IPS-18a (cell line): ENCODE data around the gene MDM1.

Experiments
- H3K27ac ChIP-seq: one replicate; pipeline ENCODE4 v1.5.1; 2013; ENCODE audit warnings: low read length
- H3K27me3 ChIP-seq: one replicate; pipeline ENCODE4 v1.6.1; 2013; ENCODE audit warnings: mild to moderate bottlenecking, low read length; ENCODE audit not compliant: control insufficient read depth, insufficient read depth
- H3K36me3 ChIP-seq: one replicate; pipeline ENCODE4 v1.6.1; 2013; ENCODE audit warnings: low read depth, low read length; ENCODE audit not compliant: control insufficient read depth
- H3K4me1 ChIP-seq: one replicate; pipeline ENCODE4 v1.6.1; 2013; ENCODE audit warnings: low read depth, low read length; ENCODE audit not compliant: control insufficient read depth
- H3K4me3 ChIP-seq: one replicate; pipeline ENCODE4 v1.5.1; 2013; ENCODE audit warnings: low read length
- H3K9ac ChIP-seq: one replicate; pipeline ENCODE4 v1.6.1; 2013; ENCODE audit warnings: mild to moderate bottlenecking, low read length, moderate library complexity
- H3K9me3 ChIP-seq: one replicate; pipeline ENCODE4 v1.6.1; 2013; ENCODE audit warnings: low read depth, low read length; ENCODE audit not compliant: control insufficient read depth

Gene MDM1

GRCh38 chr12:68285541-68285940 is 46.6 kb downstream of the MDM1 start:
- no peaks in the 10 kb centered on the region for H3K9me3 ChIP-seq
- no peak overlapping the region for H3K27ac ChIP-seq
- no peak overlapping the region for H3K9ac ChIP-seq

DNA sequence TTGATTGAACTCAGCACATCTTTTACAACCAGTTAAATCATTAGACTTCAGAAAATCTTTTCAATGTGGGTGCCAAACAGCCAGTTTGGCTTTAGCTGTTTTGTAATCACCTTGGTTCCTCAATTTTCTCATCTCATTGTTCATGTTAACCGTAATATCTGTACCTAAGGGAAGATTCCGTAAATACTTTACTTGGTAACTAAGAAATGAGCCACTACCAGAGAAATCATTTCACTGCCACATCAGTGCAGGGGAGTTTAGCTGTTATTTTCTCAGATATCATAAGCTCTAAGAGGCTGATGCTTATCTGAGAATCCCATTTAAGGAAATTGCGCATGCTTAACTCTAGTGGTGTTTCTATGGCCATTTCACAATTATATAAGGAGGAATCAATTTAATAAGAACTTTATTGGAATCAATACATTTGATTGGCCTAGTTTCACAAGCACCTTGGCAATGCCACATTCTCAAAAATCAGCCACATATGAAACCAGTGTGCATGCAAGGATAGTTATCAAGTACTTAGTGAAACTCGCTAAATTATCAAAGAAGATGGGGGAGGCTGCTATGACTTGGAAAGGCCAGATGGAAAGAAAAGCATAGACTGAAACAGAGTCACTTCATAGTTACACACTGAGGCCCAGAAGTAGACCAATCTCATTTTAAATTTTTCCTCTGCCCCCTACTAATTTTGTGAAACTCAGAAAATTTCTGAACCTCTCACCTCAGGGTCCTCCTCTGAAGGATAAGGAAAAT is 50.7 kb downstream of the MDM1 start:
- peaks cover 6% of the 10 kb centered on the region for H3K4me1 ChIP-seq
- H3K36me3 ChIP-seq = no peaks in the 10 kb centered on the region

More at GRCh38 chr12:68285541-68285940, 46.6 kb downstream of the MDM1 start:
- no peak overlapping the region for H3K4me3 ChIP-seq
- H3K4me1 ChIP-seq = peaks cover 6% of the 10 kb centered on the region
- H3K27me3 ChIP-seq = no peaks in the 10 kb centered on the region
- no peaks in the 10 kb centered on the region for H3K36me3 ChIP-seq

GRCh38 chr12:68280240-68280639 is 51.9 kb downstream of the MDM1 start:
- Histone ChIP-seq H3K9me3 (no peaks in the 10 kb centered on the region), H3K36me3 (no peaks in the 10 kb centered on the region), H3K9ac (no peak overlapping the region), H3K27ac (no peak overlapping the region), H3K4me1 (peaks cover 6% of the 10 kb centered on the region), H3K4me3 (no peak overlapping the region), H3K27me3 (no peaks in the 10 kb centered on the region)

More for the DNA sequence above, 50.7 kb downstream of the MDM1 start:
- no peak overlapping the region for H3K27ac ChIP-seq
- no peak overlapping the region for H3K9ac ChIP-seq
- no peak overlapping the region for H3K4me3 ChIP-seq
- no peaks in the 10 kb centered on the region for H3K27me3 ChIP-seq
- H3K9me3 ChIP-seq = no peaks in the 10 kb centered on the region

DNA sequence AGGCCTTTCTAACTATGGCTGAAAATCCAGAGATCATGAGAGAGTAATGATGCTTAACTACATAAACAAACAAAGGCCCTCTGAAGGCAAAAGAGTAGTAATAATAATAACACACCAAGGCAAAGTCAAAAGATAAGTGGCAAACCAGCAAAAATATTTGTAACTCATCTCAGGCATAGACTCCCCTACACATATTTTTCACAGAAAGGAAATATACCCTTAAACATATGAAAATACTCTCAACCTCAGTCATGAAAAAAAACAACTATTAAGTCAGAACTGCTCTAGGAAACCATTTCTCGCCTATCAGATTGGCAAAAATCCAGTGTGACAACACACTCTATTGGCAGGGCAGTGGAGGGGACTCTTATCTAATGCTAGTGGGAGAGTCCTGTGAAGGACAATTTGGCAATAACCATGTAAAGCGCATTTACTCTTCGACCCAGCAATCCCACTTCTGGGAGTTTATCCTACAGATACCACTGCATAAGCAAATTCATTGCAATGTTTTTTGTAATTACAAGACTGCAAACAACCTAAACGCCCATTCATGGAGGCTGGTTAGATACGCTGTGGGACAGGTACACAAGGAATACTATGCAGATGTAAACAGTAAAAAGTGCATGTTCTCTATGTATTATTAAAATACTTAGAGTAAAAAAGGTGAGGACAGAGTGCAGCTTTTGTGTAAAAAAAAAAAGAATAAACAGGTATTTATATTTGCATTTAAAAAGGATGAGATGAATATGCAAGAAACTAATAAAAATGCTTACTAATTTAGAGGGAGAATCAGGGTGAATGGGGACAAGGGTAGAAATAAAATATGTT is 52.7 kb downstream of the MDM1 start:
- Histone ChIP-seq H3K9ac (no peak overlapping the region), H3K4me3 (no peak overlapping the region), H3K9me3 (no peaks in the 10 kb centered on the region), H3K27ac (no peak overlapping the region), H3K4me1 (peaks cover 6% of the 10 kb centered on the region), H3K27me3 (no peaks in the 10 kb centered on the region), H3K36me3 (no peaks in the 10 kb centered on the region)

DNA sequence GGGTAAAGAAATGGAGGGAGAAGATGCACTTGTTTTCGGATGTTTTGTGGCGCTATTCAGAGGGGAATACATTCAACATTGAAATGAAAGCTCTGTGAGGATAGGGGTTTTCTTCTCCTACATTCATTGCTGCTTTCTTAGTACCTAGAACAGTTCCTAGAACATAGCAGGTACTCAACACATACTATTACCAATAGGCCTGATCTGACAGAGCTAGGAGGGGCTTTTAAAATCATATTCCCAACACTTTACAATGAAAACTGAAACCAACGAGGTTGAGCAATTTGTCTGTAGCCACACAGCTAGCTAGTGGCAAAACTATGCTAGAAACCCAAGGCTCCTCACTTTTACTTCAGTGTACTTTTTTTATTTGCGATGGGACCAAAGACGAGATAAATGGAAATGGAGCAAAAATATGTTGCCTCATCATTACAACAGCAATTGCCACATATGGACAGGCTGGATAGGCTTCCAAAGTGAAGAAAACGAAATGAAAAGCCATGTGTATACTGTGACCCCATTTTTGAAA is 55.7 kb downstream of the MDM1 start:
- Histone ChIP-seq H3K27me3 (no peaks in the 10 kb centered on the region), H3K36me3 (no peaks in the 10 kb centered on the region), H3K9ac (no peak overlapping the region), H3K4me1 (peaks cover 6% of the 10 kb centered on the region), H3K9me3 (no peaks in the 10 kb centered on the region), H3K27ac (no peak overlapping the region), H3K4me3 (no peak overlapping the region)

DNA sequence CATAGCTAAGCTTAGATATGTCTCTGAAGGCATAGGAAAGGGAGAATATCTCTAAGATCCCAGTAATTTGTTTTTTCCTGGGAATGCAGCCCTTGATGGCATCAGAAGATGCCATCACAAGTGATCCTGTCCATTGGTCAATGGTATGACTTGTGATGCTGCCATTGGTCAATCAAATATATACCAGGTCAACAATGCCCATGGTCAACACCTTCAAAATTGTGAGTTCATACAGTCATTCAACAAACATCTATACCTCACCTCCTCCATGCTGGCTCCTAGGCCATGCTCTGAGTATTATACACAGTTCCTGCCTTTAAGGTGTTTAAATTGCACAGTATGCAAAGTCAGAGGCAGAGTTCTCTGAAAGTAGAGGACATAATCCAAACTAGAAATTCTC is 59.4 kb downstream of the MDM1 start:
- H3K36me3 ChIP-seq = no peaks in the 10 kb centered on the region
- H3K9ac ChIP-seq = no peak overlapping the region
- no peak overlapping the region for H3K27ac ChIP-seq
- H3K4me1 ChIP-seq = no peaks in the 10 kb centered on the region
- H3K27me3 ChIP-seq = no peaks in the 10 kb centered on the region
- no peak overlapping the region for H3K4me3 ChIP-seq
- no peaks in the 10 kb centered on the region for H3K9me3 ChIP-seq

GRCh38 chr12:68271346-68271745 is 60.8 kb downstream of the MDM1 start:
- Histone ChIP-seq H3K9me3 (no peaks in the 10 kb centered on the region), H3K36me3 (no peaks in the 10 kb centered on the region), H3K4me3 (no peak overlapping the region), H3K27ac (no peak overlapping the region), H3K4me1 (no peaks in the 10 kb centered on the region), H3K9ac (no peak overlapping the region), H3K27me3 (no peaks in the 10 kb centered on the region)

DNA sequence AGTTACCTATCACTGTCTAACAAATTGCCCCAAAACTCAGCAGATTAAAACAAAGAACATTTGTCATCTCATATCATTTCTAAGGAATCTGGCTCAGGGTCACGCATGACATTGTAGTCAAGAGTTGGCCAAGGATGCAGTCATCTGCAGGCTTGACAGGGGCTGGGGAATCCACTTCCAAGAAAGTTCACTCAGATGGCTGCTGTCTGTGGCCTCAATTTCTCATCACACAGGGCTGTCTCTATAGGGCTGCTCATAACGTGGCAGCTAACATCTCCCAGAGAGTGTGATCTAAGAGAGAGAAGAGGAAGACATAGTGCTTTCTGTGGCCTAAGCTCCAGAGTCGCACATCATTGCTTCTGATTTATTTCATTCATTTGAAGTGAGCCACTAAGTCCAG is 61.8 kb downstream of the MDM1 start:
- H3K4me1 ChIP-seq = no peaks in the 10 kb centered on the region
- H3K9me3 ChIP-seq = no peaks in the 10 kb centered on the region
- no peak overlapping the region for H3K4me3 ChIP-seq
- H3K9ac ChIP-seq = no peak overlapping the region
- no peak overlapping the region for H3K27ac ChIP-seq
- no peaks in the 10 kb centered on the region for H3K27me3 ChIP-seq
- H3K36me3 ChIP-seq = no peaks in the 10 kb centered on the region

- Histone ChIP-seq H3K4me3 (no peak overlapping the region), H3K9me3 (no peaks in the 10 kb centered on the region), H3K9ac (no peak overlapping the region), H3K27me3 (no peaks in the 10 kb centered on the region), H3K4me1 (no peaks in the 10 kb centered on the region), H3K36me3 (no peaks in the 10 kb centered on the region), H3K27ac (no peak overlapping the region)
Measured at GRCh38 chr12:68269779-68270178, 62.4 kb downstream of the MDM1 start.

- Histone ChIP-seq H3K4me1 (no peaks in the 10 kb centered on the region), H3K9me3 (no peaks in the 10 kb centered on the region), H3K36me3 (no peaks in the 10 kb centered on the region), H3K27me3 (no peaks in the 10 kb centered on the region), H3K4me3 (no peak overlapping the region), H3K27ac (no peak overlapping the region), H3K9ac (no peak overlapping the region)
Measured at GRCh38 chr12:68268967-68269366, 63.2 kb downstream of the MDM1 start.

- Histone ChIP-seq H3K27ac (no peak overlapping the region), H3K9me3 (no peaks in the 10 kb centered on the region), H3K9ac (no peak overlapping the region), H3K4me1 (no peaks in the 10 kb centered on the region), H3K36me3 (no peaks in the 10 kb centered on the region), H3K4me3 (no peak overlapping the region), H3K27me3 (no peaks in the 10 kb centered on the region)
Measured at GRCh38 chr12:68267892-68268396, 64.2 kb downstream of the MDM1 start.
